GM21423 (cell line): Measurements from ENCODE around the gene PSEN1.

Experiments
- ATAC-seq: cut with Tn5 transposase; IDR thresholded peaks from one replicate; pipeline ENCODE4 v1.9.1; 2021; ENCODE audit warnings: mild to moderate bottlenecking, moderate library complexity; ENCODE audit not compliant: unreplicated experiment

The PSEN1 gene

DNA sequence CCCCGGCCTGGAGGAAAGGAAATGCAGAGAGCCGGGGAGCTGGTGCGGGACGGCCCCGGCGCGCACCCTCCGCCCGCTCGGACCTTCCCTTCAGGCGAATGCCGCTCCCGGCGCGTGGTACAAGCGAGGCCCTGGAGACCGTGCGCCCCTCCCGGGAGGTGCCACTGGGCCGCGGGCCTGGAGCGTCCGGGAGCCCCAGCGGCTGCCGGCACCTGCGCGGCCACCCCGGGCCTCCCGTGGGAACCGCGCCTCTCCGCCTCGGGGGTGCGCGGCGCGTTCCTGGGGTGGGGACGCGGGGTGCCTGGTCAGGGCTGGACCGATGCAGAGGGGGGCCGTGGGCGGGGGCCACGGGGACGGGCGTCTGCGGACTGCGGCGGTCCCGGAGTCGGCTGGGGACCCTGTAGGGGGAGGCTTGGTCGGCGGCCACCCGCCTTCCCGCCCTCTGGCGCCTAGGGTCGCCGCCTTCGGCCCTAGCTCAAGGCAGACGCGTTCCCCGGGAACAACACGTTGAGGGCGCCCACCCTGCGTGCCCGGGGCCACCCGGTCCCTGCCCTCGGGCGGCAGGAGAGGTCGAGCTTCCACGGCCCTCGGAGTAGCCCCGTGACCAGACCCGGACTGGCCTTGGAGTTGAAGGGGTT, 101.6 kb downstream of the PSEN1 start:
- ATAC-seq, result no peak

GRCh38 chr14:73238424-73238852, 102.1 kb downstream of the PSEN1 start:
- no peak for ATAC-seq

DNA sequence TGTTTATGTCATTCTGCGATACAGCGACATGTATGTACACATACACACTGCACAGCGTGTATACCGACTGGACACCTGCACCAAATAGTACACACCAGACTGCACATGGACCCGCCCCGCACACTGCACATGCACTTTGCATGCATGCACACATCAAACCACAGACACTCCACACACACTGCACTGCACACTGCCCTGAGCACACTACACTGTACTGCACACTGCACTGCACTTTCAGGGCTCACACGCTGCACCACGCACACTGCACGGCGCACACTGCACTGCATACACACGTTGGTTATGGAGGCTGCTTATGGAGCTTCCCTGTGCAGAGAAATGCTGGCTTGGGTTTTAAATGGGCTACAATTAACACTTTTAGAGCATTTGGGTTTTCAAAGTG, 102.6 kb downstream of the PSEN1 start:
- ATAC-seq, result no peak

GRCh38 chr14:73239393-73240241, 103.3 kb downstream of the PSEN1 start:
- no peak for ATAC-seq

DNA sequence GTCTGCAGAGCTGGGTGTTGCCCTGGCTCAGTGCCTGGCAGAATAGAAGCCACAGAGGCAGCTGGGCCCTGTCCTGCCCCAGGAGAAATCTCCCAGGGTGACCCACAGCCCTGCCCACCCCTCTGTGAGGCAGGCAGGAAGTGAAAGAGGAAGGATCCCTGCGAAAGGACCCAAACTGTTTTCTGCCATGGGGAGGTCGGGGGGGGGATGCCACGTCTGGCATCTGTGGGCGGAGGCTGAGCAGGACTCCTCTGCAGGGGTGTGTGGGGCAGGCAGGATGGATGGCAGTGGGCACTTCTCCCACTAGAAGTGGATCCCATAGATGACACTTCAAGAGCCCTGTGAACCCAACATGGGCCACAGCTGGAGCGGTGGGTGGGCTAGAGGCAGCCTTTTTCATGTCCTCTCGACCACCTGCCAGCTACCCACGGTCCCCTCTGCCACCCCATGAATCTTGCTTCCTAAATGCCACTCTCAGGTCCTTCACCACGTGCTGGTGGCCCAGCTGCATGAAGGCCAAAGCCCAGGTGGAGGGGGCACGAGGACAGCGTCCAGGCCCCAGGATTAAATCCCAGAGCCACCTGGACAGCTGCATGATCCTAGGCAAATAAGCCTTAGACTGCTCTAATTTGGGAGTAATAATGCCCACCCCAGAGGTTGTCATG, 104.6 kb downstream of the PSEN1 start:
- no peak for ATAC-seq

DNA sequence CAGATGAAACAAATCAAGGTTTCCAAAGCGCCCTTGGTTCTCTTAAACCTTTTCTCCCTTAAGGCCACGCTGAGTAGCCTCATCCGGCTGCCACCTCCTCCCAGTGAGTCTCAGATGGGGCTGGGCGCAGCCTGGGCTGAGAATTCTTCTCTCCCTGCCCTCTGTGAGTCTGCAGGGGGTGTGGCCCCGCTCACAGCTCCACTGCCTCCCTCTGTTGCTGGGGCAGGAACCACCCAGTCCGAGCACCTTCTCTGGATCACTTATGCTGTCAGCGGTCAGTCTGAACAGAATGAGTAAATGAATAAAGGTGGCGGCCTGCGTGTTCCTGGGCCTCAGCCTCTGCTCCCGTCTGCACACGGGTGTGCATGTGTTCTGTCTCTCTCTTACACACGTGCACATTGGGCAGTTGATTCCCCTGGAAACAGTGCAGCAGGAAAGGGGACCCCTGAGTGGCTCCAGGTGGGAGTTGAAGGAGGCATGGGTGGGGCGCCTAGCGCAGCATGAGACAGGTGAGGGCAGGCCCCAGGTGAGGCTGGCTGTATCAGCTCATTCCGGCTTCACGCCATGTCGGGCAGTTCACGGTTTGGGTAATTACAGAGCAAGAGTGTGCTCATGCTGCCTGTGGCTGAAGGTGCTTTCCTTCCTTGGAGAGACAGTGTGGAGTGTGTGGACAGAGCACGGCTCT, 105.3 kb downstream of the PSEN1 start:
- no peak for ATAC-seq

- ATAC-seq, result no peak
Measured at GRCh38 chr14:73242357-73242901, 106.1 kb downstream of the PSEN1 start.

DNA sequence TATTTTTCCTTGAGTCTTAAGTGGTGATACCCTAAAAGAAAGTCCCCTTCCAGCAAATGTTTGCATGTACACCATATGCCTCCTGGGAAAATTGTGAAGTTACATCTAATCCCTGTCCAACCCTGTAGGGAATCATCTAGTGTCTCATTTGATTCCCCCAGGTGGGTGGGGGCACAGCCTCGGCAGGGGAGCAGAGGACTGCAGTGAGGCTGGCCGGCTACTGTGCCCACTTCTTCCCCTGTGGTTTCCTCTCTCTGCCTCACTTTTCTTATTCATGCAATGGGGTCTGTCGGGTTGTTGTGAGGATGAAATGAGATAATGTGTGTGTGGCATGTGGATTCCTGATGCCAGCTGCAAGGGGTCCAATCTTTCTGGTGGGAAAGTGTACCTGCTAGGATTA, 107.0 kb downstream of the PSEN1 start:
- ATAC-seq, result no peak

DNA sequence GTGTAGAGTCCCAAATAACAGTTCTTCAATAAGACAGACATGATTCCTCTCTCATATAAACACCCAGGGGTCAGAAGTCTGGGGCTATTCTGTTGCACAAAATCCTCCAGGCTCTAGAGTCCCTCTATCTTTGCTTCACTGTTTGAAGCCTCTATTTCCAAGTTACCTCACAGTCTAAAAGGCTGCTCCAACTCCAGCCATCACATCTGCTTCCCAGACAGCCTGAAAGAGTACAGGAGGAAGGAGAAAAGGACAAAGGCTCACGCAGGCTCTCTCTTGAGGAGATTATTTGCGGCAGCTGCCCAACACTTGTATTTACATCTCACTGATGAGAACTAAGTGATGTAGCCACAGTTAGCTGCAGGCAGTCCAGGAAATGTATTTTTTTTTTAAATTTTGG, 107.4 kb downstream of the PSEN1 start:
- no peak for ATAC-seq

GRCh38 chr14:73244541-73245290, 108.4 kb downstream of the PSEN1 start:
- ATAC-seq, result no peak

- peak; percentile 66 for ATAC-seq
Measured at GRCh38 chr14:73245480-73246325, 109.4 kb downstream of the PSEN1 start.

- ATAC-seq, result no peak
Measured at GRCh38 chr14:73246387-73247150, 110.3 kb downstream of the PSEN1 start.

DNA sequence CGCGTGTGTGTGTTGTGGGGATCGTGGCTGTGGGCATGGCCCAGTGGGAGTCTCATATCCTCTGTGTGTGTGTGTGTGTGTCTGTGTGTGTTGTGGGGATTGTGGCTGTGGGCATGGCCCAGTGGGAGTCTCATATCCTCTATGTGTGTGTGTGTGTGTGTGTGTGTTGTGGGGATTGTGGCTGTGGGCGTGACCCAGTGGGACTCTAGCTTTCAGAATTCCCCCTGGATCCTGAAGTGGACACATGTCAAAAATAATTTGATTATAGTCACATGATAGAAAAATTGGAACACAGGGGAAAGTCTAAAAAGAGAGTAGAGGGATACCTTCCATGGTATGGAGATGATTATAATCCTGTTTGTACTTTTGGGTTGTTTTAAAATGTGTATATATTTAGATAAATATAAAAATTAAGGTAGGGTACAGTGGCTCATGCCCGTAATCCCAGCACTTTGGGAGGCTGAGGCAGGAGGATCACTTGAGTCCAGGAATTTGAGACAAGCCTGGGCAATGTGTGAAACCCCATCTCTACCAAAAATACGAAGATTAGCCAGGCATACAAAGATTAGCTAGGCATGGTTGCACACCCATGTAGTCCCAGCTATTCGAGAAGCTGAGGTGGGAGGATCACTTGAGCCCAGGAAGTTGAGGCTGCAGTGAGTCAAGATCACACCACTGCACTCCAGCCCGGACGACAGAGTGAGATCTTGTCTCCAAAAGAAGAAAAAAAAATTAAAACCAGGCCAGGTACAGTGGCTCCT, 112.0 kb downstream of the PSEN1 start:
- ATAC-seq, result no peak

GRCh38 chr14:73249108-73249507, 112.8 kb downstream of the PSEN1 start:
- ATAC-seq, result no peak

DNA sequence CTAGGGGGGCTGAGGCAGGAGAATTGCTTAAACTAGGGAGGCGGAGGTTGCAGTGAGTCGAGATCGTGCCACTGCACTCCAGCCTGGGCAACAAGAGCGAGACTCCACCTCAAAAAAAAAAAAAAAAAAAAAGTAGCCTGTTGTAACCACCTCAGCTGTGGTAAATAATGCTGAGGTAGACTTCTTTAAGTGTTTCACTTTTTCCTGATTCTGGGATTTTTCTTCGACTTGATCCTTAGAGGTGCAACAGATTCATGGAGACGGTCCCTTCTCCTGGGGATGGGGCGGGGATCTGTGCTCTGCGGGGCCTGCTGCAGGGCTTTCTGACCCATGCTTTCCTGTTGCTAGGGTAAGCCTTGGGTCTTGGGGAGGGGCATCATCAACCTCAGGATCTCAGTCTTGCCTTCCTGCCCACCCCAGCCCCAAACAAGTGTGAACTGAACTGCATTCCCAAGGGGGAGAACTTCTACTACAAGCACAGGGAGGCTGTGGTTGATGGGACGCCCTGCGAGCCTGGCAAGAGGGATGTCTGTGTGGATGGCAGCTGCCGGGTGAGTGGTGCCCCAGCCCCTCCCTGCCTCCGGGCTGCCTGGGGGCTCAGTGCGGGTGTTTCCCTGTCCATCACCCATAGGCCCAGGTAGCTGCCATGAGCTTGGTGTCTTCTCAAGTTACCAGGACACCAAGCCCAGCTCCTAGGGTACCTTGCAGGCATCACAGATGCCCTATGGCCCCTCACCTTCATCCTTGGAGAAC, 113.4 kb downstream of the PSEN1 start:
- ATAC-seq, result no peak

DNA sequence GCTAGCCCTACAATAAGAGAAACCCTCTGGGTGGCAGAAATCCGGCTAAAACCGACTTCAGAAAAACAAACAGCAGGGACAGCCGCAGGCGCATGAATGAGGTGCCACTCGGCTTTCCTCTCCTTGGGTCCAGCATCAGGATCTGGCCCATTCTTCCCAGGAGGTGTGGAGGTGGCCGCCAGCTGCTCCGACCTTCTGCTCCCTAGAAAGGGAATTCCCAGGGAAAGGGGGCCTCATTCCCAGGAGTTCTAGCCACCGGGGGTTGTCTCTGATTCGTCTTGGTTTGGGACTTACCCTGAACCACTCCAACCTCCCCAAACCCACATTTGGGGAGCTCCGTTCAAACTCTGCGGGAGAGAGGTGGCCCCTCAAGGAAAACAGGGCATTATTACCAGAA, 114.0 kb downstream of the PSEN1 start:
- ATAC-seq, result no peak

- no peak for ATAC-seq
Measured at GRCh38 chr14:73250781-73251500, 114.6 kb downstream of the PSEN1 start.
